Measurements from ENCODE around the gene TEC. TPM values are rescaled to one million over a fixed set of nuclear protein-coding genes. Genes with fewer than 3 reads are reported as not detected.

TEC gene
- total RNA-seq, 1 experiment from 2014 or later, result 4.5 TPM

DNA sequence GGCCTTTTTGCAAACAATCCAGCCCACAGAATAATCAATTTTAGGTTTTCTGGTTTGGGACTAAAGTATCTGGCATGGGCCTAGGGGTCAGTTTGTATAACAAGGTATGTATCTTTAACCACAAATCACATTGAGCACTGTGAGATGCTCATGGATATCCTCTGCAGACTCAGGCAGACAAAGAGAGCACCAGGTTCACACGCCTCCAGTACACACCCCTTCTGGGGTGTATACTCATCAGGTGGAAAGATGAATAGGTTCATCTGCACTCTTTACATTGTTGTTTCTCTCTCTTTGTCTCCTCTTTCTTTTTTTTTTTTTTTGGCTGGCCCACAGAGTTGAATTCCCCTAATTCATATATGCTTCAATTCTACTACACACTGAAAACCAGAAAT is 21.1 kb downstream of the TEC start:
- Histone ChIP-seq H3K9me2 (ENCODE audit: insufficient read depth) (no peaks in the 10 kb centered on the region), H3K27ac (ENCODE audit: low read depth, low read length) (no peak overlapping the region), H3K9me3 (ENCODE audit: control insufficient read depth in 1 of 2, insufficient read depth in 1 of 2, low read depth in 1 of 2, low read length in 2 of 2) (no peaks in the 10 kb centered on the region), H2AFZ (ENCODE audit: low read depth, low read length, poor library complexity, severe bottlenecking) (no peak overlapping the region), H3K27me3 (ENCODE audit: insufficient read depth, low read length) (no peaks in the 10 kb centered on the region), H3K4me3 (replicated peaks in 1 of 2; ENCODE audit: low read depth in 1 of 2, low read length in 2 of 2) (no peak overlapping the region), H3K4me2 (ENCODE audit: low read length) (no peak overlapping the region), H3K4me1 (ENCODE audit: control insufficient read depth in 1 of 2, insufficient read depth in 2 of 2, low read length in 2 of 2) (peaks cover 0 to 15% of the 10 kb centered on the region in 2 experiments; a peak in 2 of 4 replicates), H3K36me3 (ENCODE audit: control insufficient read depth in 1 of 2, insufficient read depth in 2 of 2, low read length in 2 of 2) (no peaks in the 10 kb centered on the region), H4K20me1 (ENCODE audit: insufficient read depth) (no peaks in the 10 kb centered on the region), H3K9ac (ENCODE audit: low read length) (no peak overlapping the region), H3K79me2 (ENCODE audit: insufficient read depth, low read length) (peaks cover 13% of the 10 kb centered on the region)
- ATAC-seq (no peak), DNase-seq (ENCODE audit: low read depth, low spot score) (no peak)
- intact Hi-C loops (cut with micrococcal nuclease), result no loop called here
- ChIA-PET CTCF (no interaction called here), POLR2A (interaction anchor here (1.0 kb wide), 1 partner anchor 10 kb away, joined by 4 read pairs; no protein-coding TSS in a partner anchor), RAD21 (ENCODE audit: low non-redundant PET in 1 of 2, low total read pairs in 2 of 2, uncharacterized antibody in 2 of 2, unreplicated experiment in 2 of 2) (no interaction called here)
- no TSS peak for BruUV-seq (replicated peaks)
- TF ChIP-seq, protein P1, sequence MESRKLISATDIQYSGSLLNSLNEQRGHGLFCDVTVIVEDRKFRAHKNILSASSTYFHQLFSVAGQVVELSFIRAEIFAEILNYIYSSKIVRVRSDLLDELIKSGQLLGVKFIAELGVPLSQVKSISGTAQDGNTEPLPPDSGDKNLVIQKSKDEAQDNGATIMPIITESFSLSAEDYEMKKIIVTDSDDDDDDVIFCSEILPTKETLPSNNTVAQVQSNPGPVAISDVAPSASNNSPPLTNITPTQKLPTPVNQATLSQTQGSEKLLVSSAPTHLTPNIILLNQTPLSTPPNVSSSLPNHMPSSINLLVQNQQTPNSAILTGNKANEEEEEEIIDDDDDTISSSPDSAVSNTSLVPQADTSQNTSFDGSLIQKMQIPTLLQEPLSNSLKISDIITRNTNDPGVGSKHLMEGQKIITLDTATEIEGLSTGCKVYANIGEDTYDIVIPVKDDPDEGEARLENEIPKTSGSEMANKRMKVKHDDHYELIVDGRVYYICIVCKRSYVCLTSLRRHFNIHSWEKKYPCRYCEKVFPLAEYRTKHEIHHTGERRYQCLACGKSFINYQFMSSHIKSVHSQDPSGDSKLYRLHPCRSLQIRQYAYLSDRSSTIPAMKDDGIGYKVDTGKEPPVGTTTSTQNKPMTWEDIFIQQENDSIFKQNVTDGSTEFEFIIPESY (IDR thresholded peaks at IDR 0.05; ENCODE audit: extremely low read depth, insufficient replicate concordance, low read length), result no peak
- TF ChIP-seq, protein P2, sequence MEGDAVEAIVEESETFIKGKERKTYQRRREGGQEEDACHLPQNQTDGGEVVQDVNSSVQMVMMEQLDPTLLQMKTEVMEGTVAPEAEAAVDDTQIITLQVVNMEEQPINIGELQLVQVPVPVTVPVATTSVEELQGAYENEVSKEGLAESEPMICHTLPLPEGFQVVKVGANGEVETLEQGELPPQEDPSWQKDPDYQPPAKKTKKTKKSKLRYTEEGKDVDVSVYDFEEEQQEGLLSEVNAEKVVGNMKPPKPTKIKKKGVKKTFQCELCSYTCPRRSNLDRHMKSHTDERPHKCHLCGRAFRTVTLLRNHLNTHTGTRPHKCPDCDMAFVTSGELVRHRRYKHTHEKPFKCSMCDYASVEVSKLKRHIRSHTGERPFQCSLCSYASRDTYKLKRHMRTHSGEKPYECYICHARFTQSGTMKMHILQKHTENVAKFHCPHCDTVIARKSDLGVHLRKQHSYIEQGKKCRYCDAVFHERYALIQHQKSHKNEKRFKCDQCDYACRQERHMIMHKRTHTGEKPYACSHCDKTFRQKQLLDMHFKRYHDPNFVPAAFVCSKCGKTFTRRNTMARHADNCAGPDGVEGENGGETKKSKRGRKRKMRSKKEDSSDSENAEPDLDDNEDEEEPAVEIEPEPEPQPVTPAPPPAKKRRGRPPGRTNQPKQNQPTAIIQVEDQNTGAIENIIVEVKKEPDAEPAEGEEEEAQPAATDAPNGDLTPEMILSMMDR (IDR thresholded peaks at IDR 0.05 in 2 of 3, conservative IDR thresholded peaks at IDR 0.05 in 1 of 3; ENCODE audit: borderline replicate concordance in 1 of 3, insufficient read depth in 1 of 3, low read depth in 2 of 3, low read length in 2 of 3), result no peak
- TF ChIP-seq SIN3A (IDR thresholded peaks at IDR 0.05; ENCODE audit: low read depth), result no peak
- TF ChIP-seq SP1 (IDR thresholded peaks at IDR 0.05; ENCODE audit: low read depth), result no peak
- no peak for TF ChIP-seq POLR2A (IDR thresholded peaks at IDR 0.05; ENCODE audit: borderline replicate concordance, extremely low read depth, insufficient read depth, insufficient read length)
- TF ChIP-seq TCF7L2 (IDR thresholded peaks at IDR 0.05; ENCODE audit: borderline replicate concordance, extremely low read depth, insufficient read depth, insufficient read length), result no peak
- TF ChIP-seq SRF (IDR thresholded peaks at IDR 0.05; ENCODE audit: low read depth), result no peak
